ENCODE data around the gene RANBP1. TPM values are rescaled to one million over a fixed set of nuclear protein-coding genes. Genes with fewer than 3 reads are reported as not detected.

RANBP1 gene
- polyA plus RNA-seq, 1 donor (not counting 4 experiments of a cell fraction or from before 2014, with no cell fraction given): 193 TPM

DNA sequence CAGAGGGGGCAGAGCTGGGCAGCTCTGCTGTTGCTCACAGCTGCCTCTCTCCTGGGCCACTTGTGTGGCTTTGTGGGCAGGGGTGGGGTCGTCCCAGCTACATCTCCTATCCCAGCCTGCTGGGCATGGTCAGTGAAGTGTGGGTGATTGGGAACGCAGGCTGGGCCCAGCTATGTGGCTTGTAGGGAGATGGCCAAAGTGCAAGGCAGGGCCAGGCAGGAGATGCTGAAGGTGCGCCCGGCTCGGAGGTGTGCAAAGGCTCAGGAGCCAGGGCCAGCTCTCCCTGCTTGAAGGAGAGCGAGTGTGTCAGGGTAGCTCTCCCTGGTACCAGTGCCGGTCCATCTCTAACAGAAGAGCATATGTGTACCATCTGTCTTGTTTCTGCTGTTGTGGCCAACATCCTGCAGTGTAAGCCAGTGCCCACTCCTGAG, 8.4 kb upstream of the RANBP1 start:
- H3K9me3 ChIP-seq (ENCODE audit: control insufficient read depth, low read depth, low read length): no peaks in the 10 kb centered on the region
- no peak for DNase-seq (ENCODE audit: low read depth, low spot score)
- H3K4me3 ChIP-seq (ENCODE audit: control insufficient read depth in 2 of 3, extremely low read depth in 1 of 3, insufficient read depth in 2 of 3, low read depth in 1 of 3, low read length in 3 of 3): no peak overlapping the region
- H3K36me3 ChIP-seq (ENCODE audit: control insufficient read depth in 2 of 2, extremely low read depth in 1 of 2, insufficient read depth in 2 of 2, low read length in 2 of 2): peaks cover 53 to 65% of the 10 kb centered on the region in 2 experiments
- H2AFZ ChIP-seq (ENCODE audit: control insufficient read depth, low read length): no peak overlapping the region
- H4K20me1 ChIP-seq (ENCODE audit: control insufficient read depth, extremely low read depth, insufficient read depth, low read length): no peaks in the 10 kb centered on the region
- H3K79me2 ChIP-seq (ENCODE audit: control insufficient read depth, insufficient read depth, low read length): peaks cover 19% of the 10 kb centered on the region
- no peak for FAIRE-seq
- TF ChIP-seq, protein P1, sequence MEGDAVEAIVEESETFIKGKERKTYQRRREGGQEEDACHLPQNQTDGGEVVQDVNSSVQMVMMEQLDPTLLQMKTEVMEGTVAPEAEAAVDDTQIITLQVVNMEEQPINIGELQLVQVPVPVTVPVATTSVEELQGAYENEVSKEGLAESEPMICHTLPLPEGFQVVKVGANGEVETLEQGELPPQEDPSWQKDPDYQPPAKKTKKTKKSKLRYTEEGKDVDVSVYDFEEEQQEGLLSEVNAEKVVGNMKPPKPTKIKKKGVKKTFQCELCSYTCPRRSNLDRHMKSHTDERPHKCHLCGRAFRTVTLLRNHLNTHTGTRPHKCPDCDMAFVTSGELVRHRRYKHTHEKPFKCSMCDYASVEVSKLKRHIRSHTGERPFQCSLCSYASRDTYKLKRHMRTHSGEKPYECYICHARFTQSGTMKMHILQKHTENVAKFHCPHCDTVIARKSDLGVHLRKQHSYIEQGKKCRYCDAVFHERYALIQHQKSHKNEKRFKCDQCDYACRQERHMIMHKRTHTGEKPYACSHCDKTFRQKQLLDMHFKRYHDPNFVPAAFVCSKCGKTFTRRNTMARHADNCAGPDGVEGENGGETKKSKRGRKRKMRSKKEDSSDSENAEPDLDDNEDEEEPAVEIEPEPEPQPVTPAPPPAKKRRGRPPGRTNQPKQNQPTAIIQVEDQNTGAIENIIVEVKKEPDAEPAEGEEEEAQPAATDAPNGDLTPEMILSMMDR (optimal IDR thresholded peaks at IDR 0.05 in 1 of 3, IDR thresholded peaks at IDR 0.05 in 1 of 3, conservative IDR thresholded peaks at IDR 0.05 in 1 of 3; ENCODE audit: extremely low read depth in 1 of 3, insufficient read depth in 2 of 3, low read length in 3 of 3): no peak
- no peak for TF ChIP-seq EZH2 (IDR thresholded peaks at IDR 0.05; ENCODE audit: low read length)
- no peaks in the 10 kb centered on the region for H3K9me1 ChIP-seq (ENCODE audit: control insufficient read depth, extremely low read depth, insufficient read depth, low read length)
- no peak overlapping the region for H3K9ac ChIP-seq (ENCODE audit: control insufficient read depth, extremely low read depth, insufficient read depth, low read length)
- H3K4me2 ChIP-seq (ENCODE audit: control insufficient read depth, extremely low read depth, insufficient read depth, low read depth, low read length): no peak overlapping the region
- dilution Hi-C loops (cut with MboI; ENCODE audit: extremely low pct_ligation_motif_present, low sequenced_read_pairs): no loop called here
- H3K27me3 ChIP-seq (ENCODE audit: control insufficient read depth, extremely low read depth, insufficient read depth, low read length): no peaks in the 10 kb centered on the region
- H3K27ac ChIP-seq (ENCODE audit: control insufficient read depth, insufficient read depth, low read length): no peak overlapping the region
- H3K4me1 ChIP-seq (ENCODE audit: control insufficient read depth, extremely low read depth, insufficient read depth, low read length): no peaks in the 10 kb centered on the region

DNA sequence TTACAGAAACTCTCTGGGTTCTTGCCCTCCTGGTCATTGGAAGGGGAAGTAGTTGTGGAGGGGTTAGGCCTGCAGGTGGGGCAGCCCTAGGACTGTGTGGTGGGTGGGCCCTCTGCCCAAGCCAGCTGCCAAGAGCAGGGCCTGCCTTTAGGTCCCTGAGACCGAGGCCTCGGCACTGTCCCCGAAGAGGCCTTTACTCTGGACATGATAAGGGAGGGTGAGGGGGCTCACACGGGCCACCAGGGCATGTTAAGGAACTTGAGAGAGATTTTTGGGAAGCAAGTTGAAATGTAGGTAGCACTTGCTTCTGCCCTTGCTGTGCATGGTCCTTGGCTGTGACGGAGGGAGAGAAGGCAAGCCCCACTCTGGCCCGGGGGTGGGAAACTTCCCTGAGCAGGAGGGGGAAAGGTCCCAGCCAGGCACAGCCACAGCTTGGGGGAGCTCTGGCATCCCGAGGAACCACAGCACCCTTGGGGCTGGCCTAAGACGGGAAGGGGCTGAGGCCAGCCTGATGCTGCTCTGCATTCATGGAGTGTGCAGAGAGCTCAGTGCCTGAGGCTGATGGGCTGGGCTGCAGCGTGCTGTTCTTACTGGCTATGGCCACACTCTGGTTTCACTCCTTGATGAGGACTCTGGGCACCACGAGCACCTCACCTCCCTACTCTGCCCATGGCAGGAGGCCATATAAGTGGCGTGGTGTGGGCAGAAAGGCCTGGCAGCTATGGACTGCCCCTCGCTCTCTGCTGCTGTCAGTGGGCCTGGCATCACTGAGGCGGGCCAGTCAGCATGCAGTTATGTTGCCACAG, 7.8 kb upstream of the RANBP1 start:
- H3K36me3 ChIP-seq (ENCODE audit: control insufficient read depth in 2 of 2, extremely low read depth in 1 of 2, insufficient read depth in 2 of 2, low read length in 2 of 2): peaks cover 54 to 63% of the 10 kb centered on the region in 2 experiments
- no peaks in the 10 kb centered on the region for H4K20me1 ChIP-seq (ENCODE audit: control insufficient read depth, extremely low read depth, insufficient read depth, low read length)
- FAIRE-seq: no peak

More for the DNA sequence above, 7.8 kb upstream of the RANBP1 start:
- TF ChIP-seq EZH2 (IDR thresholded peaks at IDR 0.05; ENCODE audit: low read length): no peak
- TF ChIP-seq, protein P1 (optimal IDR thresholded peaks at IDR 0.05 in 1 of 3, IDR thresholded peaks at IDR 0.05 in 1 of 3, conservative IDR thresholded peaks at IDR 0.05 in 1 of 3; ENCODE audit: extremely low read depth in 1 of 3, insufficient read depth in 2 of 3, low read length in 3 of 3): no peak
- dilution Hi-C loops (cut with MboI; ENCODE audit: extremely low pct_ligation_motif_present, low sequenced_read_pairs): no loop called here
- no peak for DNase-seq (ENCODE audit: low read depth, low spot score)
- H3K9me3 ChIP-seq (ENCODE audit: control insufficient read depth, low read depth, low read length): no peaks in the 10 kb centered on the region
- peaks cover 20% of the 10 kb centered on the region for H3K79me2 ChIP-seq (ENCODE audit: control insufficient read depth, insufficient read depth, low read length)
- H3K4me2 ChIP-seq (ENCODE audit: control insufficient read depth, extremely low read depth, insufficient read depth, low read depth, low read length): no peak overlapping the region
- no peaks in the 10 kb centered on the region for H3K27me3 ChIP-seq (ENCODE audit: control insufficient read depth, extremely low read depth, insufficient read depth, low read length)
- no peak overlapping the region for H3K4me3 ChIP-seq (ENCODE audit: control insufficient read depth in 2 of 3, extremely low read depth in 1 of 3, insufficient read depth in 2 of 3, low read depth in 1 of 3, low read length in 3 of 3)
- H3K27ac ChIP-seq (ENCODE audit: control insufficient read depth, insufficient read depth, low read length): no peak overlapping the region
- H3K4me1 ChIP-seq (ENCODE audit: control insufficient read depth, extremely low read depth, insufficient read depth, low read length): no peaks in the 10 kb centered on the region
- no peak overlapping the region for H2AFZ ChIP-seq (ENCODE audit: control insufficient read depth, low read length)
- H3K9ac ChIP-seq (ENCODE audit: control insufficient read depth, extremely low read depth, insufficient read depth, low read length): no peak overlapping the region
- no peaks in the 10 kb centered on the region for H3K9me1 ChIP-seq (ENCODE audit: control insufficient read depth, extremely low read depth, insufficient read depth, low read length)

Data from keratinocyte (primary cell).